A549 treated with CORT108297 at 1 μM for 4 hours (cell line): ENCODE results near the gene THOC7. TPM values are rescaled to one million over a fixed set of nuclear protein-coding genes. Genes with fewer than 3 reads are reported as not detected.

ENCODE experiments used
- total RNA-seq: library from RNA; stranded (reverse); fragments of 200-300 nt; extraction: Qiagen RNA extraction; gene quantifications from 5 replicates; pipeline ENCODE4 v1.2.3, GENCODE V29; 2022

Gene THOC7
- total RNA-seq = 56.6 to 70.8 TPM (median 57.2 TPM) in 5 replicates

GRCh38 chr3:63863150-63864007 lies at the start of gene THOC7, which contains the start of gene ATXN7:
Gene THOC7, minus strand, starts transcription at chr3:63863805. Its CDS starts 15 bp downstream, at chr3:63863790.
Gene ATXN7, plus strand, starts transcription at chr3:63863867. Its CDS starts 48,732 bp downstream, at chr3:63912599.

GRCh38 chr3:63911873-63912767 lies 48.5 kb upstream of the THOC7 start, which contains the start of gene SCAANT1:
Gene SCAANT1, minus strand, starts transcription at chr3:63912383.

GRCh38 chr3:63819151-63819398 lies 44.5 kb downstream of the THOC7 start, which contains the start of gene C3orf49:
Gene C3orf49, plus strand, starts transcription at chr3:63819299. Its CDS starts 173 bp downstream, at chr3:63819472.

Other genes with a start within 250 kb of the THOC7 start
- not detected in 5 replicates for gene SNTN, start 211.1 kb downstream of the THOC7 start, total RNA-seq
- not detected in 5 replicates for gene C3orf49, start 44.5 kb downstream of the THOC7 start, total RNA-seq
- gene ATXN7, start 62 bp upstream of the THOC7 start, total RNA-seq = 2.9 to 5.4 TPM (median 5.0 TPM) in 5 replicates
- not detected in 5 replicates for gene SCAANT1, start 48.6 kb upstream of the THOC7 start, total RNA-seq
- 72.6 to 87.9 TPM (median 76.8 TPM) in 5 replicates for gene PSMD6, start 159.7 kb upstream of the THOC7 start, total RNA-seq